Activated CD4-positive, alpha-beta T cell treated with anti-CD3 and anti-CD28 coated beads, Interleukin-2, Interleukin-6, amounts not matched to agents 100 ng/mL and 50 ng/mL, durations not matched to agents 16 hours and 8 hours (primary cell): Measurements from ENCODE around the gene PRKCH.

Experiments used
- DNase-seq: peaks from one replicate; pipeline ENCODE4 v3.0.0-alpha.2; 2020

PRKCH gene

DNA sequence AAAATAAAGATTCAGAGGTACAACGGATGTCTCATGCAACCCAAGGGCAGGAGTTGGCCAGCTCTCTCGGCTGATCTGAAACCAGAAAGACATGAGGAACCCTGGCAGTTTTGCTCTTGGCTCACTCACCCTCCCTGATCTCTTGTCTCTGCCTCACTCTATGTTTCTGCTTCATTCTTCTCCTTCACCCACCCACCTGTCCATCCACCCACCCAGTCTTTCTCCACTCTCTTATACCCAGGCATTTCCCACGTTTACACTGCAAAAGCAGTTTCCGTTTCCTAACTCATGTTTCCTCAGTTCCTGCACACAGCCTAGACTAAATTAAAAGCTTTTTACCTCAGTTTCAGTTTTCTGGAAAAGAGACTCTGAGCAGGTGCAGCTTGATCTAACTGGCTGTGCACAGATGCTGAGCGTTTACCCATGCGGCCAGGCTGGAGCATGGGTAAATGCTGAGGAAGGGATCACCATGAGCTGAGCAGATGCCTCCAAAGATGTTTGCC, 157.6 kb downstream of the PRKCH start:
- peak; percentile 55 for DNase-seq

DNA sequence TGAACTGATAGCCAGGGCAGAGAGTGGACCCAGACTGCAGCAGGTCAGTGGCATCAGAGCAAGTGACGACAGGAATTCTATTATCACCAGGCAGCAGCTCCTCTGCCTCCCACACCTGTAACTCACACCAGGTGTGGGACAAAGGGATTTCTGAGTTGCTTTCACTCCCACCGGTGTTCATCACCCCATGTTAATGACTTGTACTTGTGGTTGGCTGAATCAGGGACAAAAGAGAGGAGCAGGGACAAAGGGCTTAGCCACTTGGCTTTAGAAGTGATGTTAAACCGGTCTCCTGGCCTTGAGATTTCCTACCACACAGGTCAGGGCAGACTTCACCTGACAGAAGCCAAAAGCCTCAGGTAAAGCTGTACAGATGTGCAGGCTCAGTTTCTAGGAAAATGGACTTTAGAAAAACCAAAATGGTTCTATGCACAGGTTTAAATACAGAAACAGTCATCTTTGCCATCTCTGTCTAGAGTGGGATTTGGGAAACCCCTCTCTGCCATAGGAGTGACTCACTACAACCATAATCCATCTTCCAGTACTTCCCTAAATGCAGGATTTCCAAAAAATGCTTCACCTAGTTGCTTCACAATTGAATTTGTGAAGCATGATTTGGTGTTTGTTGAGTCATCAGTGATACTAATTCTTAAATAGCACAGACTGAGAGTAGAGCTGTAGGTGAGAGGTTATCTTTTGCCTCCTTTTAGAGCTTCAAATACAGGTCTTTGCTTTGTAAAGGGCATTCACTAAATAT, 158.5 kb downstream of the PRKCH start:
- no peak for DNase-seq

GRCh38 chr14:61480704-61481285, 159.4 kb downstream of the PRKCH start:
- no peak for DNase-seq

DNA sequence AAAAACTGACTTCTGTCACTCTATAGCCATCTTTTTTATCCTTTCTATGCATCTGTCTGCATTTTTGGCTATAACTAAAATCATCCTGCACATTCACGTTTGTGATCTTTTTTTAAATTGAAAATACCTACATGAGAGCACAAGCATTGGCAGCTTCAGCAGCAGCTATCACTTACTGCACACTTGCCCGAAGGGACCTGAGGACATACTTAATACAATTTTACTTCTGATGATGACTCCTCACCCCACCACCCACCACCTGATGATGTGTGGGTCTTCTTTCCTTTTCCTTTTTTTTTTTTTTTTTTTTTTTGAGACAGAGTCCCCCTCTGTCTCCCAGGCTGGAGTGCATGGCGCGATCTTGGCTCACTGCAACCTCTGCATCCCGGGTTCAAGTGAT, 160.3 kb downstream of the PRKCH start:
- DNase-seq: no peak

- no peak for DNase-seq
These were observed 161.2 kb downstream of the PRKCH start for GRCh38 chr14:61482348-61483206.

GRCh38 chr14:61483476-61483875, 162.1 kb downstream of the PRKCH start:
- DNase-seq: no peak

- DNase-seq: no peak
These were observed 162.7 kb downstream of the PRKCH start for GRCh38 chr14:61484031-61484430.

DNA sequence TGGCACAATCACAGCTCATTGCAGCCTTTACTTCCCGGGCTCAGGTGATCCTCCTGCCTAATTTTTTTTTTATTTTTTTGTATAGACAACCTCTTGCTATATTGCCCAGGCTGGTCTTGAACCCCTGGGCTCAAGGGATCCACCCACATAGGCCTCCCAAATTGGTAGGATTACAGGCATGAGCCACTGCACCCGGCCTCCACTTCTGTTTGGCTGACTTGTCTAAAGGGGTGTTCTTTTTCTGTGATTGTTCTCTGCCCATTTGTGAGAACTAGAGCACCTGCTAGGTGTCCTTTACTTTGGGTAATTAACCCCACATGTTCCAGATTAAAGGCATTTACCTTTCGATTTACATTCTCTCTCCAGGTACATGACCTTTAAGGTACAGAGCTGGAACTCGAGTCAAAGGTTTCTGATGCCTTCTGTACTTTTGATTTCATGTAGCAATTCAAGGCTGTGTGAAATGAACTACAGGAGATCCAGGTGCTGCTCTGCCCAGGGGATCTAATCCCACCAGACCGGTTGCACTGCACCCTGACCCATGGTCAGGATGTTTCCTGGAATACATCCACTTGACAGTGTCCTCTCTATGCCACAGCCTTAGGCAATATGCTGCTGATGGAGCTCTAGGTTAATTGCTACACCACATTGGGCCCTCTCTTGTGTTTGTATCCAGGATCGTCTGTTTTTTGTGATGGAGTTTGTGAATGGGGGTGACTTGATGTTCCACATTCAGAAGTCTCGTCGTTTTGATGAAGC, 163.6 kb downstream of the PRKCH start:
- DNase-seq: no peak

- DNase-seq: no peak
These were observed 164.3 kb downstream of the PRKCH start for GRCh38 chr14:61485661-61486060.

DNA sequence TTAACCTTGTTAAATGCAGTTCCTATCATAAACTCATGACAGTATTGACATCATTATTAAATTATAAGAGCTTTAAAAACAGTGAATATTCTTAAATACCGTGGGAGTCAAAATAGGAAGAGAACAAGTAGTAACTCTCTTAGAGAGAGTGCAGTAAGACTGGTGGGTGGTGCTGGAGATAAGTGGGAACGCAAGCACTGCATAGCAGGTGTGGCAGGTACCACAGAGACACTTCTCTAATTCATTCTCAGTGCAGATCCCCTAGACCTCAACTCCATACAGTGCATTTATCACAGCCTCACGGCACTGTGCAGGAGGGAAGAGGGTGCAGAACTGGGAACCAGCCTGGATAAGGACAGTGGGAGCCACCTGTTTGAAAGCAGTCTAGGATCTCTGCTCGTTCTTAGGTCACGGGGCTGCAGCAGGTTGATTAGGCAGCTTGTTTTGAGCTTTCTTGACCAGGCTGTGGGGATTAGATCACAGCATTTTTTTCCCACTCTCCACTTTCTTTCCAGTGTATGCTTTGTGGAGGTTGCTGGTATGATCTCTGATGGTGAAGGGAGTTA, 165.6 kb downstream of the PRKCH start:
- no peak for DNase-seq

DNA sequence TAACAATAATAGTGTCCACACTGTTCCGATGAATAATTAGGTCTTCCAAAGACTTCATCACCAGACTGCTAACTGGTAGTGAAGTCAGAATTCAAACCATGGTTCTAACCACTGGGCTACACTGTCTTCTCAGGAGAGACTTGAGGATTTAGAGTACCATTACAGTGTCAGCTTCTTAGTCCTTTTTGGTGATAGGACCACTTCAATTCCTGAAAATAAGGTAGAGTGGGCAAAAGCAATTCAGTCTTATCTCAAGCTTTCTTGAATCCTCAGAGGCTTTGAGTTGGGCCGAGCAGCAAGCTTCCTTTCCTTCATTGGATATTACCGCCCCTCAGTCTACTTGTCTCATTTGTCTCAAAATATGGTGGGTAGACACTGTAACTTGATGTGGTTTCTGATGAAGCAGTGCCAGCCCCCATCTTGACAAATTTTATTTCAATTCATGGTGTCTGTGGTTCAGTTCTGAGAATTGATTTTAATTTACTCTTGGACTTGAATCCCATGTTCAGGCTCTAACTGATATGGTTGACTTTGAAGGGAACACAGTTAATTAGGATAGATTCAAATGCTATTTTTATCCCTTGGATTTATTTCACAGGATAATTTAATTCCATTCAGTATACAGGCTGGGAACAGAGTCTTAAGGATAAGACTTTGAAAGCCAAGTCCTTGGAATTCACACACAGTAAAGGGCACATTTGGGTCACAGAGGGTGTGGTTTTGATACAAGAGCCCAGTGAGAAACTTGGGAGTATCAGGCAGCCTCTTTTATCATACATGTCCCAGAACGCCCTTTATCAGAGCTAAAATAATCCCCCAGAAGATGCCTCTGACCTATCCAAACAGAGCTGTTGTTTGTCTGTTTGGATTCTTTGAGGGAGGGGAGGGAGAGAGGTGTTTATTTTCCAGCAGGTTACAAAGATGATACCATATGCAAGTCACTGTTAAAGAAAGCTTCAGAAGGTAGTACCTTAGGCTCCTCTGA, 167.3 kb downstream of the PRKCH start:
- DNase-seq: no peak

- DNase-seq: no peak
These were observed 168.1 kb downstream of the PRKCH start for GRCh38 chr14:61489512-61489911.

DNA sequence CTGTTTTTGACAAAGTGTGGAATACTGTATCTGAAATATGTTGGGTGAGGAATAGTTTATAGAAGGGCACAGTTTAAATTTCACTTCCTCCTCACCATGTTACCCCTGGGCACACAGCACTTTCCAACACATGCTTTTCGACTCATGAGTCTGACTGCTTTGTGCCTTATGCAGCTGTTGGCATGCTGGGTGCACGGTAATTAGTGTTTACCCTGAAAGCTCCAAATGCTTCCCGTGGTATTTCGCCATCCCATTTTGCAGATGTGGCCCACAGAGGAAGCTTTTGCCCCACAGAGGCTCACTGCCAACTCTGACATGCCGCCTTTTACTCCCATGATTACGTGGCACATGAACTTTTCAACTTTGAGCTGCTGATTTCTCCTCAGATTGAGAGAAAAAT, 168.6 kb downstream of the PRKCH start:
- DNase-seq: no peak

GRCh38 chr14:61491224-61491623, 169.8 kb downstream of the PRKCH start:
- DNase-seq: no peak

- no peak for DNase-seq
These were observed 170.6 kb downstream of the PRKCH start for GRCh38 chr14:61491876-61492434.

- DNase-seq: no peak
These were observed 171.1 kb downstream of the PRKCH start for GRCh38 chr14:61492474-61492873.

GRCh38 chr14:61493239-61493638, 171.9 kb downstream of the PRKCH start:
- DNase-seq: no peak

- no peak for DNase-seq
These were observed 172.6 kb downstream of the PRKCH start for GRCh38 chr14:61494018-61494417.

GRCh38 chr14:61495809-61496208, 174.4 kb downstream of the PRKCH start:
- no peak for DNase-seq

- DNase-seq: no peak
These were observed 176.9 kb downstream of the PRKCH start for GRCh38 chr14:61498303-61498702.

GRCh38 chr14:61498811-61499210, 177.4 kb downstream of the PRKCH start:
- DNase-seq: no peak
